Measurements from ENCODE around the gene UGT1A8.
"Not testable (repeated sequence)": the region's sequence is repeated elsewhere in the genome, so short reads cannot be mapped to it uniquely, and the experiment has no call there.

The UGT1A8 gene

GRCh38 chr2:233588400-233588799, 29.0 kb upstream of the UGT1A8 start:
- CTCF ChIA-PET: no interaction called here
- no peak for DNase-seq (ENCODE audit: extremely low spot score)
- TF ChIP-seq LEF1 (IDR thresholded peaks at IDR 0.05; ENCODE audit: borderline replicate concordance): no peak
- TF ChIP-seq FOXM1 (IDR thresholded peaks at IDR 0.05; ENCODE audit: borderline replicate concordance): no peak
- TF ChIP-seq FOXK2 (IDR thresholded peaks at IDR 0.05): no peak
- TF ChIP-seq ARNT (IDR thresholded peaks at IDR 0.05): no peak
- no peak for TF ChIP-seq SP1 (IDR thresholded peaks at IDR 0.05)
- no peak for TF ChIP-seq ZNF384 (IDR thresholded peaks at IDR 0.05)
- no peak for TF ChIP-seq L3MBTL2 (conservative IDR thresholded peaks at IDR 0.05)
- no peak for TF ChIP-seq PKNOX1 (IDR thresholded peaks at IDR 0.05)
- no peak for TF ChIP-seq BHLHE40 (IDR thresholded peaks at IDR 0.05; ENCODE audit: borderline replicate concordance)
- TF ChIP-seq TARDBP (IDR thresholded peaks at IDR 0.05): no peak
- no peak for TF ChIP-seq SUZ12 (IDR thresholded peaks at IDR 0.05)
- TF ChIP-seq CTBP1 (IDR thresholded peaks at IDR 0.05; ENCODE audit: borderline replicate concordance): no peak
- POLR2A ChIA-PET: no interaction called here

- POLR2A ChIA-PET; CTCF ChIA-PET; DNase-seq (ENCODE audit: extremely low spot score): not testable (repeated sequence)
Observed at GRCh38 chr2:233592706-233593105, 24.7 kb upstream of the UGT1A8 start.

DNA sequence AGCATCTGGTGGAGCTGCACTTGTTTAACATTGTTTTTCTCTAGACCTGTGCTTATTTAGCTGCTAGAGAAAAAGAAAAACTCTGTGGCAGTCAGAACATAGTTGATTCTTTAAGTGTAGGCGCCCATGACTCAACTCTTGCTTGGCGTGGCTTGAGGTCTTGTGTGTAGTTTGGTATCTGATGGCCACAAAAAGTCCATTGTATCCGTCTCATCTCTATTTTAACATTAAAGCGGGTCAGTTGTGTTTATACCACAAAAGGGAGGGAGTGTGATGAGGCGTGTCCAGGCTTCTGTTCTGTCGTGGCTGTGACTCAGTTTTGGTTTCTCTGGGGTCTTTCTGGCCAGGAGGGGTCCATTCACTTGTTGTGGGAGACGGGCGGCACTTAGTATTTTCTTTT, 24.2 kb upstream of the UGT1A8 start:
- ChIA-PET POLR2A (no interaction called here), CTCF (no interaction called here)
- DNase-seq (ENCODE audit: extremely low spot score): no peak
- TF ChIP-seq SP1 (IDR thresholded peaks at IDR 0.05): no peak
- TF ChIP-seq L3MBTL2 (conservative IDR thresholded peaks at IDR 0.05): no peak
- TF ChIP-seq SUZ12 (IDR thresholded peaks at IDR 0.05): no peak

DNA sequence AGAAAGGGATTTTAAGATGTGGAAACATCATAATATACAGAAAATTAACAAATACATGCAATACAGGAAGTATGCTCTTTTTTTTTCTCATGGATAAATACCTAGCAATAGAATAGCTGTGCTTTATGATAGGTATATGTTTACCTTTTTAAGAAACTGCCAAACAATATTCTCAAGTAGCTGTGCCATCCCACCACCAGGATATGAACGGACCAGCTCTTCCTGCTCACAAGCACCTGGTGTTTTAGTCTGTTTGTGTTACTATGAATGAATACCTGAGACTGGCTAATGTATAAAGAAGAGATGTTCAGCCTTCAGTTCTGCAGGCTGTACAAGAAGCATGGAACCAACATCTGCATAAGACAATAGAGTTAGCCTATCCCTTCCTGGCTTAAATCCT, 19.9 kb upstream of the UGT1A8 start:
- ChIA-PET CTCF (no interaction called here), POLR2A (no interaction called here)
- DNase-seq (ENCODE audit: extremely low spot score): no peak
- no peak for TF ChIP-seq FOXA1 (IDR thresholded peaks at IDR 0.05)
- TF ChIP-seq TARDBP (IDR thresholded peaks at IDR 0.05): no peak
- no peak for TF ChIP-seq NFRKB (IDR thresholded peaks at IDR 0.05)
- no peak for TF ChIP-seq FOXM1 (IDR thresholded peaks at IDR 0.05; ENCODE audit: borderline replicate concordance)
- no peak for TF ChIP-seq ELF4 (IDR thresholded peaks at IDR 0.05)
- no peak for TF ChIP-seq HDGF (IDR thresholded peaks at IDR 0.05; ENCODE audit: borderline replicate concordance)
- no peak for TF ChIP-seq ARNT (IDR thresholded peaks at IDR 0.05)
- TF ChIP-seq PKNOX1 (IDR thresholded peaks at IDR 0.05): no peak
- TF ChIP-seq LEF1 (IDR thresholded peaks at IDR 0.05; ENCODE audit: borderline replicate concordance): no peak
- TF ChIP-seq CTBP1 (IDR thresholded peaks at IDR 0.05; ENCODE audit: borderline replicate concordance): no peak
- TF ChIP-seq FOXK2 (IDR thresholded peaks at IDR 0.05): no peak
- TF ChIP-seq BHLHE40 (IDR thresholded peaks at IDR 0.05; ENCODE audit: borderline replicate concordance): no peak
- TF ChIP-seq SUZ12 (IDR thresholded peaks at IDR 0.05): no peak
- TF ChIP-seq SP1 (IDR thresholded peaks at IDR 0.05): no peak
- no peak for TF ChIP-seq ZNF384 (IDR thresholded peaks at IDR 0.05)
- no peak for TF ChIP-seq L3MBTL2 (conservative IDR thresholded peaks at IDR 0.05)

GRCh38 chr2:233598952-233599351, 18.5 kb upstream of the UGT1A8 start:
- no peak for TF ChIP-seq HDGF (IDR thresholded peaks at IDR 0.05; ENCODE audit: borderline replicate concordance)
- no peak for TF ChIP-seq BHLHE40 (IDR thresholded peaks at IDR 0.05; ENCODE audit: borderline replicate concordance)
- no peak for TF ChIP-seq SUZ12 (IDR thresholded peaks at IDR 0.05)
- TF ChIP-seq L3MBTL2 (conservative IDR thresholded peaks at IDR 0.05): no peak
- no peak for TF ChIP-seq FOXA1 (IDR thresholded peaks at IDR 0.05)
- no peak for TF ChIP-seq SP1 (IDR thresholded peaks at IDR 0.05)
- no peak for TF ChIP-seq CTBP1 (IDR thresholded peaks at IDR 0.05; ENCODE audit: borderline replicate concordance)
- TF ChIP-seq FOXK2 (IDR thresholded peaks at IDR 0.05): no peak
- TF ChIP-seq NFRKB (IDR thresholded peaks at IDR 0.05): no peak
- CTCF ChIA-PET: no interaction called here
- POLR2A ChIA-PET: no interaction called here
- DNase-seq (ENCODE audit: extremely low spot score): no peak

DNA sequence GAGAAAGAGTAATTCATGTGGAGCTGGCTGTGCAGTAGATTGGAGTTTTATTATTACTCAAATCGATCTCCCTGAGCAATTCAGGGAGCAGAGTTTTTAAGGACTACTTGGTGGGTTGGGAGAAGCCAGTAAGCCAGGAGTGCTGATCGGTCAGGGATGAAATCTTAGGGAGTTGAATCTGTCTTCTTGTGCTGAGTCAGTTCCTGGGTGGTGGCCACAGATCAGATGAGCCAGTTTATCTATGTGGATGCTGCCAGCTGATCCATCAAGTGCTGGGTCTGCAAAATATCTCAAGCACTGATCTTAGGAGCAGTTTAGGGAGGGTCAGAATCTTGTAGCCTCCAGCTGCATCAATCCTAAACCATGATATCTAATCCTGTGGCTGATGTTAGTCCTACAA, 17.0 kb upstream of the UGT1A8 start:
- no peak for DNase-seq (ENCODE audit: extremely low spot score)
- TF ChIP-seq SUZ12 (IDR thresholded peaks at IDR 0.05): no peak
- no peak for TF ChIP-seq SP1 (IDR thresholded peaks at IDR 0.05)
- TF ChIP-seq CTBP1 (IDR thresholded peaks at IDR 0.05; ENCODE audit: borderline replicate concordance): no peak
- no peak for TF ChIP-seq FOXA1 (IDR thresholded peaks at IDR 0.05)
- no peak for TF ChIP-seq NFRKB (IDR thresholded peaks at IDR 0.05)
- CTCF ChIA-PET: no interaction called here

GRCh38 chr2:233602076-233602475, 15.4 kb upstream of the UGT1A8 start:
- no peak for DNase-seq (ENCODE audit: extremely low spot score)
- ChIA-PET POLR2A (no interaction called here), CTCF (no interaction called here)
- TF ChIP-seq SP1 (IDR thresholded peaks at IDR 0.05): no peak
- TF ChIP-seq FOXA1 (IDR thresholded peaks at IDR 0.05): no peak
- no peak for TF ChIP-seq L3MBTL2 (conservative IDR thresholded peaks at IDR 0.05)
- no peak for TF ChIP-seq FOXK2 (IDR thresholded peaks at IDR 0.05)
- TF ChIP-seq ZNF384 (IDR thresholded peaks at IDR 0.05): no peak

More for the DNA sequence above, 17.0 kb upstream of the UGT1A8 start:
- POLR2A ChIA-PET: no interaction called here

DNA sequence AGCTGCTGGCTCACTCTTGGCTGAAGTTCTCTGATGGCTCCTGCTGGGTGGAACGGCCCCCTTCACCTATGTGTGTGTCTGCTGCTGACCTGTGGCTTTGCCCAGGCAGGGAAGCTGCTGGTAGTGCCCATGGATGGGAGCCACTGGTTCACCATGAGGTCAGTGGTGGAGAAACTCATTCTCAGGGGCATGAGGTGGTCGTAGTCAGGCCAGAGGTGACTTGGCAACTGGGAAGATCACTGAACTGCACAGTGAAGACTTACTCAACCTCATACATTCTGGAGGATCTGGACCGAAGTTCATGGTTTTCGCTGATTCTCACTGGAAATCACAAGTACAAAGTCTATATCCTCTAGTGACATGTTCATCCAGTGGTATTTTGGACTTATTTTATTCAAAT, 13.9 kb upstream of the UGT1A8 start:
- ChIA-PET POLR2A (no interaction called here), CTCF (no interaction called here)
- no peak for DNase-seq (ENCODE audit: extremely low spot score)
- TF ChIP-seq SUZ12 (IDR thresholded peaks at IDR 0.05) (no peak), NFRKB (IDR thresholded peaks at IDR 0.05) (no peak), CTBP1 (IDR thresholded peaks at IDR 0.05; ENCODE audit: borderline replicate concordance) (no peak), HDGF (IDR thresholded peaks at IDR 0.05; ENCODE audit: borderline replicate concordance) (no peak), ELF4 (IDR thresholded peaks at IDR 0.05) (no peak), L3MBTL2 (conservative IDR thresholded peaks at IDR 0.05) (no peak), TARDBP (IDR thresholded peaks at IDR 0.05) (no peak)
